HepG2 (cell line): ENCODE results near the gene TADA2A. TPM values are rescaled to one million over a fixed set of nuclear protein-coding genes. Genes with fewer than 3 reads are reported as not detected.

Source experiments
- ATAC-seq: fragments of 200-7000 bp; cut with Tn5 transposase; 3 replicates; pipeline ENCODE4 v1.9.1; 2020; ENCODE audit warnings: mild to moderate bottlenecking, moderate library complexity
- BruUV-seq: library from RNA; stranded (reverse); fragments of 400-500 nt; replicated peaks from 2 replicates; lab custom pipeline; 2021; lab: Mats Ljungman, UMichigan
- CTCF ChIA-PET: fragments of 300-600 bp; formaldehyde crosslinking; extraction: SDS; loops from one replicate; lab custom pipeline; 2021; ENCODE audit warnings: low total read pairs, inconsistent platforms, low intra/inter-chr PET ratio; lab: Yijun Ruan, JAX
- POLR2A ChIA-PET: fragments of 350-600 bp; sonication (Branson Sonifier 250); formaldehyde crosslinking; loops from one replicate; lab custom pipeline; 2020; ENCODE audit warnings: antibody characterized with exemption, inconsistent platforms; lab: Yijun Ruan, JAX
- DNase-seq: peaks from one replicate; pipeline ENCODE4 v3.0.0-alpha.2; 2015; ENCODE audit warnings: low spot score
- FAIRE-seq: peaks from 3 replicates; lab custom pipeline; 2011; peaks lifted over from hg19 to GRCh38; lab: Jason Lieb, UNC
- H2AFZ ChIP-seq: one replicate; pipeline ENCODE4 v1.6.1; 2011; ENCODE audit warnings: low read length, inconsistent platforms
- H3K27ac ChIP-seq: fragments of 300-600 bp; 3 replicates; pipeline ENCODE4 v1.8.0; 2011; ENCODE audit warnings: mixed run types, mild to moderate bottlenecking, mixed read lengths, low read length, inconsistent platforms; ENCODE audit not compliant: insufficient read depth; ENCODE audit errors: extremely low read length
- H3K27me3 ChIP-seq, 2 experiments: fragments of 200-600 bp in 1 of 2; 2 replicates in 1 of 2; 3 replicates in 1 of 2; pipeline versions ENCODE4 v1.6.0 to v1.8.0; 2011; ENCODE audit warnings: low read length in 2 of 2, mild to moderate bottlenecking in 2 of 2, moderate library complexity in 2 of 2, inconsistent platforms in 1 of 2; ENCODE audit not compliant: insufficient read depth in 2 of 2, control insufficient read depth in 1 of 2
- H3K36me3 ChIP-seq, 2 experiments: fragments of 200-600 bp in 1 of 2; replicated peaks in 1 of 2; 2 replicates in 1 of 2; 3 replicates in 1 of 2; pipeline versions ENCODE4 v1.5.1 to v1.8.0; 2011; ENCODE audit warnings: low read length in 2 of 2, inconsistent platforms in 1 of 2; ENCODE audit not compliant: insufficient read depth in 2 of 2, control insufficient read depth in 1 of 2
- H3K4me1 ChIP-seq: 2 replicates; pipeline ENCODE4 v1.5.1; 2012; ENCODE audit warnings: low read length, inconsistent platforms; ENCODE audit not compliant: insufficient read depth
- H3K4me2 ChIP-seq: 2 replicates; pipeline ENCODE4 v1.6.0; 2011; ENCODE audit warnings: low read depth, low read length, inconsistent platforms
- H3K4me3 ChIP-seq, 3 experiments: fragments of 200-600 bp in 1 of 3; sonication (generic), shearing (Covaris generic) in 1 of 3; replicated peaks in 1 of 3; 2 replicates each; pipeline ENCODE4 v1.5.1; 2011 to 2016; ENCODE audit warnings: low read length in 3 of 3, inconsistent platforms in 2 of 3, low read depth in 2 of 3, mild to moderate bottlenecking in 2 of 3, control low read depth in 1 of 3, mixed read lengths in 1 of 3; ENCODE audit not compliant: insufficient read depth in 1 of 3
- H3K79me2 ChIP-seq: one replicate; pipeline ENCODE4 v1.6.1; 2011; ENCODE audit warnings: low read length, inconsistent platforms; ENCODE audit not compliant: insufficient read depth
- H3K9ac ChIP-seq: 2 replicates; pipeline ENCODE4 v1.6.0; 2011; ENCODE audit warnings: mild to moderate bottlenecking, low read depth, low read length, inconsistent platforms; ENCODE audit not compliant: insufficient read depth
- H3K9me3 ChIP-seq: 2 replicates; pipeline ENCODE4 v1.5.1; 2012; ENCODE audit warnings: mild to moderate bottlenecking, low read length
- H4K20me1 ChIP-seq: 2 replicates; pipeline ENCODE4 v1.6.0; 2011; ENCODE audit warnings: inconsistent platforms, mild to moderate bottlenecking, low read length, moderate library complexity; ENCODE audit not compliant: insufficient read depth
- JARID2 ChIP-seq: sonication (generic); formaldehyde crosslinking; IDR thresholded peaks from 2 replicates; pipeline ENCODE4 v1.8.1; 2023; ENCODE audit warnings: missing genetic modification reagents, inconsistent platforms; ENCODE audit not compliant: insufficient replicate concordance
- MXI1 ChIP-seq: IDR thresholded peaks from 3 replicates; pipeline ENCODE4 v1.6.1; 2012; ENCODE audit warnings: low read depth, low read length, inconsistent platforms, borderline replicate concordance
- NCOA1 ChIP-seq: sonication (generic); formaldehyde crosslinking; IDR thresholded peaks from 2 replicates; pipeline ENCODE4 v1.9.0; 2021; ENCODE audit warnings: missing genetic modification reagents
- PHF20 ChIP-seq: sonication (generic); formaldehyde crosslinking; IDR thresholded peaks from 2 replicates; pipeline ENCODE4 v1.5.0; 2020; ENCODE audit warnings: mild to moderate bottlenecking, missing genetic modification reagents
- REL ChIP-seq: sonication (generic); formaldehyde crosslinking; conservative IDR thresholded peaks from 2 replicates; pipeline ENCODE4 v1.8.0; 2022; ENCODE audit warnings: mild to moderate bottlenecking, missing genetic modification reagents, moderate library complexity
- SMARCC2 ChIP-seq: fragments of 450-650 bp; IDR thresholded peaks from 2 replicates; pipeline ENCODE4 v1.6.1; 2017; ENCODE audit warnings: antibody characterized with exemption, mild to moderate bottlenecking
- YY1 ChIP-seq: IDR thresholded peaks from 2 replicates; pipeline ENCODE4 v1.6.1; 2011; ENCODE audit warnings: low read length, low read depth, moderate library complexity, mild to moderate bottlenecking; ENCODE audit not compliant: insufficient read depth, insufficient replicate concordance
- ZBED4 ChIP-seq: sonication (generic); formaldehyde crosslinking; IDR thresholded peaks from 2 replicates; pipeline ENCODE4 v1.4.0; 2020; ENCODE audit warnings: missing genetic modification reagents, borderline replicate concordance
- ZFAT ChIP-seq: sonication (generic); formaldehyde crosslinking; conservative IDR thresholded peaks from 2 replicates; pipeline ENCODE4 v1.8.1; 2023; ENCODE audit warnings: missing genetic modification reagents, inconsistent platforms
- ZFP82 ChIP-seq: sonication (generic); formaldehyde crosslinking; IDR thresholded peaks from 2 replicates; pipeline ENCODE4 v1.5.1; 2020; ENCODE audit warnings: mild to moderate bottlenecking, missing genetic modification reagents, borderline replicate concordance
- ZNF251 ChIP-seq: sonication (generic); formaldehyde crosslinking; IDR thresholded peaks from 2 replicates; pipeline ENCODE4 v1.9.0; 2021; ENCODE audit warnings: mild to moderate bottlenecking, missing genetic modification reagents
- WGBS: methylation state at CpG from one replicate; pipeline ENCODE4 v1.1.6; 2017; ENCODE audit warnings: low lambda C conversion rate; 5-methylcytosine and 5-hydroxymethylcytosine counted together
- in situ Hi-C: cut with HindIII; loops from 2 replicates; pipeline ENCODE4 v1.10.0; 2017; ENCODE audit warnings: low pct_unique_long_range_greater_than_20kb; ENCODE audit not compliant: extremely low pct_ligation_motif_present
- intact Hi-C: fragments of 100-400 bp; cut with micrococcal nuclease; formaldehyde crosslinking; loops from one replicate; pipeline ENCODE4 v1.10.0; 2022; ENCODE audit not compliant: unreplicated experiment
- polyA plus RNA-seq, 8 experiments: library from polyadenylated mRNA; depleted of rRNA in 3 of 8; stranded (reverse) in 7 of 8; unstranded in 1 of 8; fragments of >200 nt; fragmentation: Illumina TruSeq in 4 of 8; extraction: Trizol in 4 of 8; gene quantifications; 2 replicates each; pipeline versions ENCODE4 v1.2.1 to v1.2.3, GENCODE V29; 2011 to 2016; ENCODE audit warnings: low read depth in 4 of 8, missing spikeins in 1 of 8, mixed read lengths in 1 of 8; ENCODE audit not compliant: insufficient read depth in 1 of 8
- total RNA-seq, 5 experiments: library from RNA; depleted of rRNA; stranded (reverse); fragments of >200 nt; fragmentation: Illumina TruSeq; extraction: Trizol; gene quantifications; 2 replicates each; pipeline ENCODE4 v1.2.3, GENCODE V29; 2016; ENCODE audit warnings: low read depth in 1 of 5
- TF ChIP-seq, protein P1 (sequence below): sonication (generic); formaldehyde crosslinking; IDR thresholded peaks from 2 replicates; pipeline ENCODE4 v1.4.0; 2020; ENCODE audit warnings: missing genetic modification reagents

Gene TADA2A
- total and polyA plus RNA-seq, 2 of the 13 experiments (the other 11 are each of a cell fraction or from before 2014, with no cell fraction given), result 8.0 to 14.0 TPM

- DNase-seq, result no peak
- CTCF ChIA-PET, result no interaction called here
Observed at GRCh38 chr17:37466471-37466870, 59.8 kb downstream of the TADA2A start.

DNA sequence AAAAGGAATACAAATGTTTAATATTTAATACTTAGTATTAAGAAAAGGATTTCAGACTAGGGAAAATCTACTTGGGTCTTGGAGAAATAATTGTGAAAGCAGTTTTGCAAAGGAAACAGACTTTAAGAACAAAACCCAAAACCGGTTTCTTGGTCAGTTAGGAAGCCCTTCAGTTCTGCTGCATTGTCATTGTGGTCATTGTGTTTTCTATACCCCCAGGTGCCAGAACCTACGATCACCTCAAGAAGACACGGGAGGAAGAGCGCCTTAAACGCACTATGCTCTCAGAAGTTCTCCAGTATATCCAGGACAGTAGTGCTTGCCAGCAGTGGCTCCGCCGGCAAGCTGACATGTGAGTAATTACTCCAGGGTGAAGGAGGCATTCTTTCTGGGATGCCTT, 63.5 kb downstream of the TADA2A start:
- no peak for FAIRE-seq
- Histone ChIP-seq H3K27ac (no peak overlapping the region), H3K4me3 (no peak overlapping the region), H3K9ac (no peak overlapping the region), H3K36me3 (peaks cover 4 to 44% of the 10 kb centered on the region in 2 experiments), H3K27me3 (no peaks in the 10 kb centered on the region), H3K4me2 (no peak overlapping the region), H3K4me1 (no peaks in the 10 kb centered on the region), H3K9me3 (no peaks in the 10 kb centered on the region), H2AFZ (no peak overlapping the region), H4K20me1 (no peaks in the 10 kb centered on the region), H3K79me2 (no peaks in the 10 kb centered on the region)
- no TSS peak for BruUV-seq
- no peak for DNase-seq
- no peak for ATAC-seq
- over 99% methylated on average over 7 of the region's 7 CpGs for WGBS
- in situ Hi-C loops, result no loop called here
- ChIA-PET CTCF (no interaction called here), POLR2A (no interaction called here)
- intact Hi-C loops, result no loop called here
- TF ChIP-seq MXI1, result no peak
- TF ChIP-seq, protein P1, sequence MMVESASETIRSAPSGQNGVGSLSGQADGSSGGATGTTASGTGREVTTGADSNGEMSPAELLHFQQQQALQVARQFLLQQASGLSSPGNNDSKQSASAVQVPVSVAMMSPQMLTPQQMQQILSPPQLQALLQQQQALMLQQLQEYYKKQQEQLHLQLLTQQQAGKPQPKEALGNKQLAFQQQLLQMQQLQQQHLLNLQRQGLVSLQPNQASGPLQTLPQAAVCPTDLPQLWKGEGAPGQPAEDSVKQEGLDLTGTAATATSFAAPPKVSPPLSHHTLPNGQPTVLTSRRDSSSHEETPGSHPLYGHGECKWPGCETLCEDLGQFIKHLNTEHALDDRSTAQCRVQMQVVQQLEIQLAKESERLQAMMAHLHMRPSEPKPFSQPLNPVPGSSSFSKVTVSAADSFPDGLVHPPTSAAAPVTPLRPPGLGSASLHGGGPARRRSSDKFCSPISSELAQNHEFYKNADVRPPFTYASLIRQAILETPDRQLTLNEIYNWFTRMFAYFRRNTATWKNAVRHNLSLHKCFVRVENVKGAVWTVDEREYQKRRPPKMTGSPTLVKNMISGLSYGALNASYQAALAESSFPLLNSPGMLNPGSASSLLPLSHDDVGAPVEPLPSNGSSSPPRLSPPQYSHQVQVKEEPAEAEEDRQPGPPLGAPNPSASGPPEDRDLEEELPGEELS (CRISPR knock-in tag), result no peak
- no peak for TF ChIP-seq ZFP82 (CRISPR knock-in tag)
- TF ChIP-seq REL (CRISPR knock-in tag), result no peak
- no peak for TF ChIP-seq SMARCC2
- no peak for TF ChIP-seq PHF20 (CRISPR knock-in tag)
- TF ChIP-seq ZBED4, result no peak
- no peak for TF ChIP-seq ZFAT (CRISPR knock-in tag)
- TF ChIP-seq JARID2 (CRISPR knock-in tag), result no peak
- TF ChIP-seq ZNF251, result no peak

More at GRCh38 chr17:37466471-37466870, 59.8 kb downstream of the TADA2A start:
- no peak overlapping the region for H3K4me3 ChIP-seq
- TF ChIP-seq NCOA1 (CRISPR knock-in tag), result no peak
- TF ChIP-seq YY1, result no peak
- TF ChIP-seq, all 625 proteins: peak for 0
- H2AFZ ChIP-seq, result no peak overlapping the region
- H3K27me3 ChIP-seq, result no peaks in the 10 kb centered on the region
- in situ Hi-C loops, result no loop called here
- no TSS peak for BruUV-seq
- H3K9me3 ChIP-seq, result no peaks in the 10 kb centered on the region
- intact Hi-C loops, result no loop called here
- no peak for FAIRE-seq
- no peak overlapping the region for H3K4me2 ChIP-seq
- 88% methylated on average over 1 of the region's 1 CpG for WGBS
- H3K36me3 ChIP-seq, result peaks cover 0 to 30% of the 10 kb centered on the region in 2 experiments; a peak in 3 of 5 replicates
- no peaks in the 10 kb centered on the region for H3K79me2 ChIP-seq
- ATAC-seq, result no peak
- POLR2A ChIA-PET, result no interaction called here
- H3K9ac ChIP-seq, result no peak overlapping the region
- no peaks in the 10 kb centered on the region for H3K4me1 ChIP-seq
- H3K27ac ChIP-seq, result no peak overlapping the region
- H4K20me1 ChIP-seq, result no peaks in the 10 kb centered on the region
